PC-3 (cell line): ENCODE measurements around the gene FAN1. TPM values are rescaled to one million over a fixed set of nuclear protein-coding genes. Genes with fewer than 3 reads are reported as not detected.

Experiments used
- ATAC-seq: fragments of 200-7000 bp; cut with Tn5 transposase; 2 replicates; pipeline ENCODE4 v1.9.1; 2020; ENCODE audit warnings: mild to moderate bottlenecking, moderate library complexity
- Bru-seq: library from RNA; stranded (reverse); fragments of 400-500 nt; gene quantifications from one replicate; lab custom pipeline; 2021; lab: Mats Ljungman, UMichigan
- BruChase-seq, 2 experiments: library from RNA; stranded (reverse); fragments of 400-500 nt; gene quantifications; one replicate each; lab custom pipeline; 2021; lab: Mats Ljungman, UMichigan
- BruUV-seq: library from RNA; stranded (reverse); fragments of 400-500 nt; replicated peaks from 2 replicates; lab custom pipeline; 2021; lab: Mats Ljungman, UMichigan
- CTCF ChIA-PET: fragments of 300-600 bp; sonication (Branson Sonifier 250); formaldehyde crosslinking; loops from one replicate; lab custom pipeline; 2022; ENCODE audit warnings: antibody characterized with exemption; lab: Charles Lee
- POLR2A ChIA-PET: fragments of 300-600 bp; sonication (Branson Sonifier 250); formaldehyde crosslinking; loops from one replicate; lab custom pipeline; 2022; ENCODE audit warnings: antibody characterized with exemption; ENCODE audit not compliant: unreplicated experiment; lab: Charles Lee
- DNase-seq: peaks from one replicate; pipeline ENCODE4 v3.0.0-alpha.2; 2015
- H2AFZ ChIP-seq: fragments of 300-600 bp; sonication (generic); 2 replicates; pipeline ENCODE4 v1.6.0; 2016; ENCODE audit warnings: antibody characterized with exemption, low read length
- H3F3A ChIP-seq: fragments of 300-600 bp; sonication (generic); one replicate; pipeline ENCODE4 v1.6.0; 2017; ENCODE audit warnings: antibody characterized with exemption, low read length, control low read depth, mild to moderate bottlenecking; ENCODE audit not compliant: unreplicated experiment
- H3K27ac ChIP-seq: fragments of 300-600 bp; sonication (generic); 2 replicates; pipeline ENCODE4 v1.5.1; 2016; ENCODE audit warnings: mild to moderate bottlenecking, low read length
- H3K27me3 ChIP-seq: fragments of 300-600 bp; sonication (generic); 2 replicates; pipeline ENCODE4 v1.6.1; 2016; ENCODE audit warnings: low read length, mixed read lengths
- H3K36me3 ChIP-seq: fragments of 300-600 bp; sonication (generic); 2 replicates; pipeline ENCODE4 v1.6.1; 2016; ENCODE audit warnings: low read depth, mixed run types, low read length, mixed read lengths
- H3K4me1 ChIP-seq: fragments of 300-600 bp; sonication (generic); 2 replicates; pipeline ENCODE4 v1.5.1; 2016; ENCODE audit warnings: low read length; ENCODE audit not compliant: insufficient read depth
- H3K4me2 ChIP-seq: fragments of 300-600 bp; sonication (generic); 2 replicates; pipeline ENCODE4 v1.6.0; 2016; ENCODE audit warnings: low read length
- H3K4me3 ChIP-seq: fragments of 300-600 bp; sonication (generic); 2 replicates; pipeline ENCODE4 v1.5.1; 2016; ENCODE audit warnings: mild to moderate bottlenecking, low read length, mixed read lengths
- H3K79me2 ChIP-seq: fragments of 300-600 bp; sonication (generic); 2 replicates; pipeline ENCODE4 v1.6.1; 2017; ENCODE audit warnings: low read length, mixed read lengths
- H3K9ac ChIP-seq: fragments of 300-600 bp; sonication (generic); 2 replicates; pipeline ENCODE4 v1.6.0; 2016; ENCODE audit warnings: mild to moderate bottlenecking, low read length
- H3K9me2 ChIP-seq: fragments of 300-600 bp; sonication (generic); replicated peaks from 2 replicates; pipeline ENCODE4 v1.6.1; 2016; ENCODE audit warnings: mixed run types, low read length, mixed read lengths
- H3K9me3 ChIP-seq: fragments of 300-600 bp; sonication (generic); 2 replicates; pipeline ENCODE4 v1.6.1; 2016; ENCODE audit warnings: low read length, mixed read lengths
- H4K20me1 ChIP-seq: fragments of 300-600 bp; sonication (generic); 2 replicates; pipeline ENCODE4 v1.6.1; 2016; ENCODE audit warnings: low read length, mixed read lengths
- CTCF ChIP-seq: fragments of 300-600 bp; sonication (generic); conservative IDR thresholded peaks from 2 replicates; pipeline ENCODE4 v1.5.1; 2017; ENCODE audit warnings: antibody characterized with exemption, low read depth, mild to moderate bottlenecking, low read length
- EZH2 ChIP-seq: fragments of 300-600 bp; sonication (generic); IDR thresholded peaks from one replicate; pipeline ENCODE4 v1.6.1; 2017; ENCODE audit warnings: antibody characterized with exemption, mild to moderate bottlenecking, low read length; ENCODE audit not compliant: unreplicated experiment
- EZH2phosphoT487 ChIP-seq: fragments of 300-600 bp; sonication (generic); IDR thresholded peaks from 2 replicates; pipeline ENCODE4 v1.6.1; 2018; ENCODE audit warnings: mild to moderate bottlenecking, antibody characterized with exemption, low read length, borderline replicate concordance
- intact Hi-C: fragments of 100-400 bp; cut with micrococcal nuclease; formaldehyde crosslinking; loops from 2 replicates; pipeline ENCODE4 v1.9.0; 2023
- long read RNA-seq: library from polyadenylated mRNA; unstranded; transcript quantifications from one replicate; pipeline ENCODE4 v2.0.0, GENCODE V29; 2021; ENCODE audit not compliant: unreplicated experiment
- total RNA-seq: library from RNA; depleted of rRNA; stranded (reverse); fragments of >200 nt; gene quantifications from 2 replicates; pipeline ENCODE4 v1.2.3, GENCODE V29; 2014; rRNA removed

The FAN1 gene
- total RNA-seq (16.2 and 16.4 TPM in 2 replicates), Bru-seq, nascent RNA (percentile 75 among the genes with signal in this experiment), BruChase-seq, experiment 1, labeled RNA remaining after a 6-hour chase (percentile 82 among the genes with signal in this experiment), BruChase-seq, experiment 2, labeled RNA remaining after a 2-hour chase (percentile 78 among the genes with signal in this experiment)
- long read RNA-seq, full-length matches to known transcripts: 34 of 97 reads
- long read RNA-seq, partial matches to known transcripts: 26 of 97 reads
- long read RNA-seq, other reads (novel, unspliced or antisense): 37 of 97 reads

- CTCF ChIA-PET: interaction anchor here (1.2 kb wide), 1 partner anchor 10 kb away, joined by 5 read pairs; no protein-coding TSS in a partner anchor
- intact Hi-C loops: loop anchor here (1.0 to 10.0 kb wide), 4 partner anchors 9 to 249 kb away; partner anchors contain the start of gene MTMR10
- no peak for TF ChIP-seq EZH2phosphoT487
- no peak for TF ChIP-seq CTCF
- no peak for TF ChIP-seq EZH2
Observed at GRCh38 chr15:30903497-30904187, at the start of gene FAN1. Gene FAN1 (plus strand): TSS chr15:30903915. CDS start chr15:30904664, 749 bp downstream.

GRCh38 chr15:30859091-30859874, 44.4 kb upstream of the FAN1 start:
- intact Hi-C loops: no loop called here
- POLR2A ChIA-PET: no interaction called here

More at GRCh38 chr15:30903497-30904187, at the start of gene FAN1:
- ATAC-seq (peak; percentile 97), DNase-seq (peak; percentile 93)
- Histone ChIP-seq H3K36me3 (no peaks in the 10 kb centered on the region), H3K9me2 (no peaks in the 10 kb centered on the region), H3K9me3 (no peaks in the 10 kb centered on the region), H2AFZ (peak within 1 kb of the TSS; percentile 99), H3K4me3 (peak within 1 kb of the TSS; percentile 92), H3K27me3 (no peaks in the 10 kb centered on the region), H3K4me2 (peak within 1 kb of the TSS; percentile 81), H3K79me2 (no peaks in the 10 kb centered on the region), H3K27ac (peak within 1 kb of the TSS; percentile 41), H3F3A (no peaks in the 10 kb centered on the region), H3K4me1 (peaks cover 10% of the 10 kb centered on the region; the same call in 1 of the 2 replicates), H3K9ac (peak within 1 kb of the TSS; percentile 84), H4K20me1 (no peaks in the 10 kb centered on the region)
- no TSS peak for BruUV-seq
- POLR2A ChIA-PET: no interaction called here

More at GRCh38 chr15:30859091-30859874, 44.4 kb upstream of the FAN1 start:
- H3F3A ChIP-seq: no peaks in the 10 kb centered on the region
- H3K79me2 ChIP-seq: no peaks in the 10 kb centered on the region
- DNase-seq (peak; percentile 20), ATAC-seq (peak; percentile 77)
- H3K36me3 ChIP-seq: no peaks in the 10 kb centered on the region
- no peak overlapping the region for H3K9ac ChIP-seq
- peak; percentile 74 for TF ChIP-seq CTCF
- no peak for TF ChIP-seq EZH2phosphoT487
- H3K4me2 ChIP-seq: no peak overlapping the region
- no TSS peak for BruUV-seq
- CTCF ChIA-PET: interaction anchor here (0.6 to 1.0 kb wide), 2 partner anchors 25 to 270 kb away, joined by 3 to 4 read pairs; no protein-coding TSS in a partner anchor
- H3K4me1 ChIP-seq: no peaks in the 10 kb centered on the region
- H2AFZ ChIP-seq: no peak overlapping the region
- no peaks in the 10 kb centered on the region for H4K20me1 ChIP-seq
- H3K27me3 ChIP-seq: no peaks in the 10 kb centered on the region
- H3K27ac ChIP-seq: no peak overlapping the region
- H3K9me3 ChIP-seq: no peaks in the 10 kb centered on the region
- H3K9me2 ChIP-seq: no peaks in the 10 kb centered on the region
- no peak overlapping the region for H3K4me3 ChIP-seq
